HEK293 (cell line): Measurements from ENCODE around the gene ARHGEF12.

Experiments used
- CTCF ChIA-PET: fragments of 350-600 bp; formaldehyde crosslinking; extraction: SDS; loops from one replicate; lab custom pipeline; 2021; ENCODE audit warnings: antibody characterized with exemption; lab: Yijun Ruan, JAX
- POLR2A ChIA-PET: fragments of 300-600 bp; formaldehyde crosslinking; extraction: SDS; loops from one replicate; lab custom pipeline; 2020; ENCODE audit warnings: antibody characterized with exemption, inconsistent platforms; lab: Yijun Ruan, JAX
- H3K27ac ChIP-seq: fragments of 200-500 bp; sonication (Bioruptor generic); 2 replicates; pipeline ENCODE4 v1.5.1; 2014; ENCODE audit warnings: low read depth, low read length, control low read depth, inconsistent platforms; ENCODE audit errors: extremely low read depth
- H3K36me3 ChIP-seq, 2 experiments: fragments of 200-500 bp in 1 of 2; sonication (Bioruptor generic) in 1 of 2; 1 replicate in 1 of 2; 2 replicates in 1 of 2; pipeline ENCODE4 v1.5.1; 2014 to 2017; ENCODE audit warnings: inconsistent platforms in 2 of 2, low read length in 2 of 2; ENCODE audit not compliant: control insufficient read depth in 2 of 2, insufficient read depth in 1 of 2
- H3K4me1 ChIP-seq: fragments of 200-500 bp; sonication (Bioruptor generic); 2 replicates; pipeline ENCODE4 v1.5.1; 2014; ENCODE audit warnings: mild to moderate bottlenecking, low read length, inconsistent platforms; ENCODE audit not compliant: control insufficient read depth, insufficient read depth
- H3K4me3 ChIP-seq: 2 replicates; pipeline ENCODE4 v1.5.1; 2011; ENCODE audit warnings: low read depth, mild to moderate bottlenecking, control low read depth, low read length, moderate library complexity
- H3K9me3 ChIP-seq: fragments of 200-500 bp; sonication (Bioruptor generic); 2 replicates; pipeline ENCODE4 v1.5.1; 2014; ENCODE audit warnings: low read depth, low read length, inconsistent platforms; ENCODE audit not compliant: control insufficient read depth, insufficient read depth
- OSR2 ChIP-seq: fragments of 450-650 bp; formaldehyde crosslinking; IDR thresholded peaks from 2 replicates; pipeline ENCODE4 v1.5.1; 2016; ENCODE audit warnings: missing biosample characterization, missing genetic modification characterization
- OVOL3 ChIP-seq: fragments of 450-650 bp; formaldehyde crosslinking; IDR thresholded peaks from 2 replicates; pipeline ENCODE4 v1.5.1; 2016; ENCODE audit warnings: missing biosample characterization, missing genetic modification characterization
- ZBTB1 ChIP-seq: fragments of 450-650 bp; formaldehyde crosslinking; IDR thresholded peaks from 2 replicates; pipeline ENCODE4 v1.5.1; 2016; ENCODE audit warnings: missing biosample characterization, missing genetic modification characterization
- ZBTB20 ChIP-seq: fragments of 450-650 bp; formaldehyde crosslinking; IDR thresholded peaks from 2 replicates; pipeline ENCODE4 v1.5.1; 2016; ENCODE audit warnings: missing biosample characterization, missing genetic modification characterization
- ZBTB21 ChIP-seq: fragments of 450-650 bp; formaldehyde crosslinking; IDR thresholded peaks from 2 replicates; pipeline ENCODE4 v1.5.1; 2017; ENCODE audit warnings: missing biosample characterization, missing genetic modification characterization
- ZIC2 ChIP-seq: fragments of 450-650 bp; formaldehyde crosslinking; IDR thresholded peaks from 2 replicates; pipeline ENCODE4 v1.5.1; 2016; ENCODE audit warnings: missing biosample characterization, missing genetic modification characterization
- ZNF132 ChIP-seq: fragments of 450-650 bp; formaldehyde crosslinking; IDR thresholded peaks from 2 replicates; pipeline ENCODE4 v1.5.1; 2017; ENCODE audit warnings: missing biosample characterization, missing genetic modification characterization, borderline replicate concordance
- ZNF157 ChIP-seq: fragments of 450-650 bp; formaldehyde crosslinking; IDR thresholded peaks from 2 replicates; pipeline ENCODE4 v1.5.1; 2016; ENCODE audit warnings: missing biosample characterization, missing genetic modification characterization
- ZNF184 ChIP-seq: fragments of 450-650 bp; IDR thresholded peaks from 2 replicates; pipeline ENCODE4 v1.5.1; 2018; ENCODE audit warnings: missing biosample characterization, mild to moderate bottlenecking, missing genetic modification characterization
- ZNF24 ChIP-seq: fragments of 450-650 bp; formaldehyde crosslinking; IDR thresholded peaks from 2 replicates; pipeline ENCODE4 v1.5.1; 2016; ENCODE audit warnings: missing biosample characterization, missing genetic modification characterization
- ZNF394 ChIP-seq: fragments of 450-650 bp; formaldehyde crosslinking; IDR thresholded peaks from 2 replicates; pipeline ENCODE4 v1.5.1; 2016; ENCODE audit warnings: missing biosample characterization, missing genetic modification characterization, mild to moderate bottlenecking, moderate library complexity, borderline replicate concordance
- ZNF423 ChIP-seq: fragments of 450-650 bp; formaldehyde crosslinking; IDR thresholded peaks from 2 replicates; pipeline ENCODE4 v1.5.1; 2016; ENCODE audit warnings: missing biosample characterization, missing genetic modification characterization
- ZNF521 ChIP-seq: fragments of 450-650 bp; formaldehyde crosslinking; IDR thresholded peaks from 2 replicates; pipeline ENCODE4 v1.5.1; 2017; ENCODE audit warnings: missing biosample characterization, mild to moderate bottlenecking, missing genetic modification characterization
- ZNF529 ChIP-seq: fragments of 450-650 bp; formaldehyde crosslinking; IDR thresholded peaks from 2 replicates; pipeline ENCODE4 v1.5.1; 2017; ENCODE audit warnings: missing genetic modification characterization, missing biosample characterization; ENCODE audit not compliant: insufficient replicate concordance
- ZNF624 ChIP-seq: fragments of 450-650 bp; formaldehyde crosslinking; IDR thresholded peaks from 2 replicates; pipeline ENCODE4 v1.5.1; 2017; ENCODE audit warnings: missing biosample characterization, missing genetic modification characterization
- ZNF660 ChIP-seq: fragments of 450-650 bp; IDR thresholded peaks from 2 replicates; pipeline ENCODE4 v1.5.1; 2018; ENCODE audit warnings: missing biosample characterization, mild to moderate bottlenecking, missing genetic modification characterization
- ZNF664 ChIP-seq: fragments of 450-650 bp; formaldehyde crosslinking; IDR thresholded peaks from 2 replicates; pipeline ENCODE4 v1.5.1; 2016; ENCODE audit warnings: missing biosample characterization, missing genetic modification characterization
- ZNF777 ChIP-seq: fragments of 450-650 bp; formaldehyde crosslinking; IDR thresholded peaks from 2 replicates; pipeline ENCODE4 v1.5.1; 2017; ENCODE audit warnings: missing biosample characterization, missing genetic modification characterization, borderline replicate concordance
- TF ChIP-seq, protein P1 (sequence below): sonication (generic); formaldehyde crosslinking; IDR thresholded peaks from 2 replicates; pipeline ENCODE4 v1.8.1; 2022; ENCODE audit warnings: mild to moderate bottlenecking, moderate library complexity, missing genetic modification reagents
- TF ChIP-seq, protein P2 (sequence below): fragments of 450-650 bp; IDR thresholded peaks from 2 replicates; pipeline ENCODE4 v1.5.1; 2018; ENCODE audit warnings: missing biosample characterization, missing genetic modification characterization
- TF ChIP-seq, protein P3 (sequence below): fragments of 450-650 bp; formaldehyde crosslinking; IDR thresholded peaks from 2 replicates; pipeline ENCODE4 v1.5.1; 2016; ENCODE audit warnings: missing biosample characterization, missing genetic modification characterization
- TF ChIP-seq, protein P4 (sequence below): fragments of 450-650 bp; formaldehyde crosslinking; conservative IDR thresholded peaks from 2 replicates; pipeline ENCODE4 v1.5.1; 2016; ENCODE audit warnings: low read depth, missing biosample characterization, missing genetic modification characterization
- TF ChIP-seq, protein P5 (sequence below): fragments of 450-650 bp; formaldehyde crosslinking; IDR thresholded peaks from 2 replicates; pipeline ENCODE4 v1.5.1; 2016; ENCODE audit warnings: missing biosample characterization, missing genetic modification characterization

Gene ARHGEF12

DNA sequence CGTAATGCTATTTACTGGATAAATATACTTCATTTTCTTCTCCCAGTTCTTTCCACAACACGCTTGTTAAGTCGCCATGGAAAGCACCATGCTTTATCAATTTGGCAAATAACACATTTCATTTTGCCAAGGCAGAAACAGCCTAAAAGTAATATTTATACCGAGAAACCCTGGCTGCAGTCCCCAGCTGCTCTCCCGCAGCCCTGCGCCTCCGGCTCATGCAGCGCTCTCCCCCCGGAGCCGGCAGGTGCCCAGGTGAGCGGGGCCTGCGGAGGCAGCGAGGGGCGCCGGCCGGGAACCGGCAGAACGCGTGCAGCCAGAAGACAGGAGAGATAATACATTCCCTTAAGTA lies 681 bp upstream of the ARHGEF12 start:
- TF ChIP-seq ZNF777 (no peak), ZBTB20 (peak; percentile 83)
- TF ChIP-seq, protein P1, sequence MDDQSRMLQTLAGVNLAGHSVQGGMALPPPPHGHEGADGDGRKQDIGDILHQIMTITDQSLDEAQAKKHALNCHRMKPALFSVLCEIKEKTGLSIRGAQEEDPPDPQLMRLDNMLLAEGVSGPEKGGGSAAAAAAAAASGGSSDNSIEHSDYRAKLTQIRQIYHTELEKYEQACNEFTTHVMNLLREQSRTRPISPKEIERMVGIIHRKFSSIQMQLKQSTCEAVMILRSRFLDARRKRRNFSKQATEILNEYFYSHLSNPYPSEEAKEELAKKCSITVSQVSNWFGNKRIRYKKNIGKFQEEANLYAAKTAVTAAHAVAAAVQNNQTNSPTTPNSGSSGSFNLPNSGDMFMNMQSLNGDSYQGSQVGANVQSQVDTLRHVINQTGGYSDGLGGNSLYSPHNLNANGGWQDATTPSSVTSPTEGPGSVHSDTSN (CRISPR knock-in tag), result no peak
- TF ChIP-seq, all 188 proteins: peak for 1
- Histone ChIP-seq H3K27ac (peak overlapping the region; percentile 94), H3K36me3 (peaks cover 0 to 12% of the 10 kb centered on the region in 2 experiments; a peak in 1 of 3 replicates), H3K9me3 (no peaks in the 10 kb centered on the region), H3K4me1 (no peaks in the 10 kb centered on the region), H3K4me3 (peak overlapping the region; percentile 84)
- CTCF ChIA-PET, result interaction anchor here (0.6 to 2.4 kb wide), 30 partner anchors 10 to 699 kb away, joined by 3 to 13 read pairs (median 3); partner anchors contain the start of genes NECTIN1, POU2F3 and TLCD5
- POLR2A ChIA-PET, result interaction anchor here (0.6 to 2.1 kb wide), 14 partner anchors 10 to 1133 kb away, joined by 3 to 9 read pairs (median 4); partner anchors contain the start of gene TLCD5

DNA sequence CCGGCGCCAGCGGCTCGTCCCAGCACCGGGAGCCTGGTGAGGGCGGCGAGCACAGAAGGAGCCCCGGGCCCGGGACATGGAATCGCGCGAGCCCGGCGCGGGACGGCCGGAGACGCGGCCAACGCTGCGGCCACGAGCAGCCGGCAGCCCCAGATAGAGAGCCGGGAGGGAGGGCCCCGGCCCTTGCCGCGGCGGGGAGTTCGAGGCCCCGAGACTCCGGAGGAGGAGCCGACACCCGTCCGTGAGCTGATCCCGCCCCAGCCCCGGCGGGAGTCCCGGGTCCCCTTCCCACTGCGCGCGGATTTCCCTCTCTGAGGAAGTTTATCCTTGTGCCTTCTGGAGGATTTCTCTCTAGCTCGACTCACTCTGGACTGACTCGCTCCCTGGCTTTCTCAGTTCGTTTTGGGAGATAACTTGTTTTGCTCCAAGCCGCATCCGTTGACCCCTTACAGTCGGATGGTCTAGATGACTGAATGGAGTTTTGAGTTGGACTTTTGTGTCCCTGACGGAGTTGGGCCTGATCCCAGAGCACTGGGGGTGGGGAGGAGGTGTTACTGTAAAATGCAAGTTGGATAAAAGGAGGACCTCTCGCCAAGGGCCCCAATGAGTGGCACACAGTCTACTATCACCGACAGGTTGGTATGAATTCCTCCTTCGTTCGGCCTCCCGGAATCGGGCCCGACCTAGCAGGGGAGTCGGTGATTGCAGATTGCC lies 585 bp downstream of the ARHGEF12 start:
- H3K27ac ChIP-seq, result peak overlapping the region; percentile 94
- H3K36me3 ChIP-seq, result no peaks in the 10 kb centered on the region
- no peaks in the 10 kb centered on the region for H3K4me1 ChIP-seq
- H3K4me3 ChIP-seq, result peak overlapping the region; percentile 84
- ChIA-PET CTCF (interaction anchor here (1.5 to 2.4 kb wide), 3 partner anchors 11 to 95 kb away, joined by 7 to 13 read pairs (median 9); partner anchors contain the start of gene TLCD5), POLR2A (interaction anchor here (0.6 to 2.1 kb wide), 14 partner anchors 9 to 348 kb away, joined by 3 to 5 read pairs (median 4); no protein-coding TSS in a partner anchor)
- H3K9me3 ChIP-seq, result no peaks in the 10 kb centered on the region
- TF ChIP-seq ZBTB1 (tag by site-specific recombination), result no peak
- TF ChIP-seq ZNF394 (tag by site-specific recombination), result no peak
- no peak for TF ChIP-seq ZNF157 (tag by site-specific recombination)
- no peak for TF ChIP-seq ZIC2 (tag by site-specific recombination)
- TF ChIP-seq ZNF777, result no peak
- peak; percentile 89; the same call in 1 of the 2 replicates for TF ChIP-seq ZBTB20
- no peak for TF ChIP-seq ZNF132 (tag by site-specific recombination)
- no peak for TF ChIP-seq ZNF660
- no peak for TF ChIP-seq ZNF24 (tag by site-specific recombination)
- TF ChIP-seq, protein P2, sequence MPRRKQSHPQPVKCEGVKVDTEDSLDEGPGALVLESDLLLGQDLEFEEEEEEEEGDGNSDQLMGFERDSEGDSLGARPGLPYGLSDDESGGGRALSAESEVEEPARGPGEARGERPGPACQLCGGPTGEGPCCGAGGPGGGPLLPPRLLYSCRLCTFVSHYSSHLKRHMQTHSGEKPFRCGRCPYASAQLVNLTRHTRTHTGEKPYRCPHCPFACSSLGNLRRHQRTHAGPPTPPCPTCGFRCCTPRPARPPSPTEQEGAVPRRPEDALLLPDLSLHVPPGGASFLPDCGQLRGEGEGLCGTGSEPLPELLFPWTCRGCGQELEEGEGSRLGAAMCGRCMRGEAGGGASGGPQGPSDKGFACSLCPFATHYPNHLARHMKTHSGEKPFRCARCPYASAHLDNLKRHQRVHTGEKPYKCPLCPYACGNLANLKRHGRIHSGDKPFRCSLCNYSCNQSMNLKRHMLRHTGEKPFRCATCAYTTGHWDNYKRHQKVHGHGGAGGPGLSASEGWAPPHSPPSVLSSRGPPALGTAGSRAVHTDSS (tag by site-specific recombination), result no peak
- no peak for TF ChIP-seq ZNF624 (tag by site-specific recombination)
- TF ChIP-seq, protein P3, sequence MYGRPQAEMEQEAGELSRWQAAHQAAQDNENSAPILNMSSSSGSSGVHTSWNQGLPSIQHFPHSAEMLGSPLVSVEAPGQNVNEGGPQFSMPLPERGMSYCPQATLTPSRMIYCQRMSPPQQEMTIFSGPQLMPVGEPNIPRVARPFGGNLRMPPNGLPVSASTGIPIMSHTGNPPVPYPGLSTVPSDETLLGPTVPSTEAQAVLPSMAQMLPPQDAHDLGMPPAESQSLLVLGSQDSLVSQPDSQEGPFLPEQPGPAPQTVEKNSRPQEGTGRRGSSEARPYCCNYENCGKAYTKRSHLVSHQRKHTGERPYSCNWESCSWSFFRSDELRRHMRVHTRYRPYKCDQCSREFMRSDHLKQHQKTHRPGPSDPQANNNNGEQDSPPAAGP, result peak; percentile 10; the same call in 1 of the 2 replicates
- TF ChIP-seq, protein P4, sequence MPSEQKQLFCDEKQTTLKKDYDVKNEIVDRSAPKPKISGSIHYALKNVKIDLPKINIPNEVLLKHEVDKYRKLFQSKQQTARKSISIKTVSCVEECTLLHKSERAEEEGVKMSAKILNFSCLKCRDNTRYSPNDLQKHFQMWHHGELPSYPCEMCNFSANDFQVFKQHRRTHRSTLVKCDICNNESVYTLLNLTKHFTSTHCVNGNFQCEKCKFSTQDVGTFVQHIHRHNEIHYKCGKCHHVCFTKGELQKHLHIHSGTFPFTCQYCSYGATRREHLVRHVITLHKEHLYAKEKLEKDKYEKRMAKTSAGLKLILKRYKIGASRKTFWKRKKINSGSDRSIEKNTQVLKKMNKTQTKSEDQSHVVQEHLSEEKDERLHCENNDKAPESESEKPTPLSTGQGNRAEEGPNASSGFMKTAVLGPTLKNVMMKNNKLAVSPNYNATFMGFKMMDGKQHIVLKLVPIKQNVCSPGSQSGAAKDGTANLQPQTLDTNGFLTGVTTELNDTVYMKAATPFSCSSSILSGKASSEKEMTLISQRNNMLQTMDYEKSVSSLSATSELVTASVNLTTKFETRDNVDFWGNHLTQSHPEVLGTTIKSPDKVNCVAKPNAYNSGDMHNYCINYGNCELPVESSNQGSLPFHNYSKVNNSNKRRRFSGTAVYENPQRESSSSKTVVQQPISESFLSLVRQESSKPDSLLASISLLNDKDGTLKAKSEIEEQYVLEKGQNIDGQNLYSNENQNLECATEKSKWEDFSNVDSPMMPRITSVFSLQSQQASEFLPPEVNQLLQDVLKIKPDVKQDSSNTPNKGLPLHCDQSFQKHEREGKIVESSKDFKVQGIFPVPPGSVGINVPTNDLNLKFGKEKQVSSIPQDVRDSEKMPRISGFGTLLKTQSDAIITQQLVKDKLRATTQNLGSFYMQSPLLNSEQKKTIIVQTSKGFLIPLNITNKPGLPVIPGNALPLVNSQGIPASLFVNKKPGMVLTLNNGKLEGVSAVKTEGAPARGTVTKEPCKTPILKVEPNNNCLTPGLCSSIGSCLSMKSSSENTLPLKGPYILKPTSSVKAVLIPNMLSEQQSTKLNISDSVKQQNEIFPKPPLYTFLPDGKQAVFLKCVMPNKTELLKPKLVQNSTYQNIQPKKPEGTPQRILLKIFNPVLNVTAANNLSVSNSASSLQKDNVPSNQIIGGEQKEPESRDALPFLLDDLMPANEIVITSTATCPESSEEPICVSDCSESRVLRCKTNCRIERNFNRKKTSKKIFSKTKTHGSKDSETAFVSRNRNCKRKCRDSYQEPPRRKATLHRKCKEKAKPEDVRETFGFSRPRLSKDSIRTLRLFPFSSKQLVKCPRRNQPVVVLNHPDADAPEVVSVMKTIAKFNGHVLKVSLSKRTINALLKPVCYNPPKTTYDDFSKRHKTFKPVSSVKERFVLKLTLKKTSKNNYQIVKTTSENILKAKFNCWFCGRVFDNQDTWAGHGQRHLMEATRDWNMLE, result no peak
- TF ChIP-seq ZNF184 (tag by site-specific recombination), result no peak
- TF ChIP-seq, protein P5, sequence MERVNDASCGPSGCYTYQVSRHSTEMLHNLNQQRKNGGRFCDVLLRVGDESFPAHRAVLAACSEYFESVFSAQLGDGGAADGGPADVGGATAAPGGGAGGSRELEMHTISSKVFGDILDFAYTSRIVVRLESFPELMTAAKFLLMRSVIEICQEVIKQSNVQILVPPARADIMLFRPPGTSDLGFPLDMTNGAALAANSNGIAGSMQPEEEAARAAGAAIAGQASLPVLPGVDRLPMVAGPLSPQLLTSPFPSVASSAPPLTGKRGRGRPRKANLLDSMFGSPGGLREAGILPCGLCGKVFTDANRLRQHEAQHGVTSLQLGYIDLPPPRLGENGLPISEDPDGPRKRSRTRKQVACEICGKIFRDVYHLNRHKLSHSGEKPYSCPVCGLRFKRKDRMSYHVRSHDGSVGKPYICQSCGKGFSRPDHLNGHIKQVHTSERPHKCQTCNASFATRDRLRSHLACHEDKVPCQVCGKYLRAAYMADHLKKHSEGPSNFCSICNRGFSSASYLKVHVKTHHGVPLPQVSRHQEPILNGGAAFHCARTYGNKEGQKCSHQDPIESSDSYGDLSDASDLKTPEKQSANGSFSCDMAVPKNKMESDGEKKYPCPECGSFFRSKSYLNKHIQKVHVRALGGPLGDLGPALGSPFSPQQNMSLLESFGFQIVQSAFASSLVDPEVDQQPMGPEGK (tag by site-specific recombination), result 0 out of 2 replicates have a peak, but pooled peaks have one; percentile 23
- no peak for TF ChIP-seq OSR2 (tag by site-specific recombination)
- TF ChIP-seq ZNF529, result no peak
- TF ChIP-seq OVOL3, result no peak
- no peak for TF ChIP-seq ZBTB21
- TF ChIP-seq ZNF521 (tag by site-specific recombination), result no peak
- TF ChIP-seq ZNF423 (tag by site-specific recombination), result no peak
- TF ChIP-seq ZNF664 (tag by site-specific recombination), result no peak
